GM12801 (cell line): ENCODE results near the gene SLC9A3.

ENCODE experiments used
- TF ChIP-seq, protein P1 (sequence below): IDR thresholded peaks from one replicate; pipeline ENCODE4 v1.5.1; 2011; ENCODE audit warnings: control low read depth; ENCODE audit not compliant: insufficient read length; ENCODE audit errors: extremely low read depth

The SLC9A3 gene

DNA sequence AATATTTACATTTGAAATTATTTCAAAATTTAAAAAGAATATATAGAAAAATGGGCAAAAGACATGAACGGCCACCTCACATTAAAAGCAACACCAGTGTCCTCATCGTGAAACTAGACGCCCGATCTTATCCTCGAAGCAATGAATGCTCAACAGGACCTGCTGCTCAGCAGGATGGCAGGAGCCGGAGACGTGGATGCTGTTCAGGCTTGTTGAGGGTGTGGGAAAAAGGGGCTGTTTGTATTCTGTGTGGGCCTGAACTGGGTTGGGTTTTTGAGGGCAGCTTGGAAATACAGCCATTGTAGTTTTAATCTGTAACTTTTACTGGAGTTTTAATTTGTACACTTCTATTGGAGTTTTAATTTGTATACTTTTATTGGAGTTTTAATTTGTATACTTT lies 60.9 kb downstream of the SLC9A3 start:
- TF ChIP-seq, protein P1, sequence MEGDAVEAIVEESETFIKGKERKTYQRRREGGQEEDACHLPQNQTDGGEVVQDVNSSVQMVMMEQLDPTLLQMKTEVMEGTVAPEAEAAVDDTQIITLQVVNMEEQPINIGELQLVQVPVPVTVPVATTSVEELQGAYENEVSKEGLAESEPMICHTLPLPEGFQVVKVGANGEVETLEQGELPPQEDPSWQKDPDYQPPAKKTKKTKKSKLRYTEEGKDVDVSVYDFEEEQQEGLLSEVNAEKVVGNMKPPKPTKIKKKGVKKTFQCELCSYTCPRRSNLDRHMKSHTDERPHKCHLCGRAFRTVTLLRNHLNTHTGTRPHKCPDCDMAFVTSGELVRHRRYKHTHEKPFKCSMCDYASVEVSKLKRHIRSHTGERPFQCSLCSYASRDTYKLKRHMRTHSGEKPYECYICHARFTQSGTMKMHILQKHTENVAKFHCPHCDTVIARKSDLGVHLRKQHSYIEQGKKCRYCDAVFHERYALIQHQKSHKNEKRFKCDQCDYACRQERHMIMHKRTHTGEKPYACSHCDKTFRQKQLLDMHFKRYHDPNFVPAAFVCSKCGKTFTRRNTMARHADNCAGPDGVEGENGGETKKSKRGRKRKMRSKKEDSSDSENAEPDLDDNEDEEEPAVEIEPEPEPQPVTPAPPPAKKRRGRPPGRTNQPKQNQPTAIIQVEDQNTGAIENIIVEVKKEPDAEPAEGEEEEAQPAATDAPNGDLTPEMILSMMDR = no peak

DNA sequence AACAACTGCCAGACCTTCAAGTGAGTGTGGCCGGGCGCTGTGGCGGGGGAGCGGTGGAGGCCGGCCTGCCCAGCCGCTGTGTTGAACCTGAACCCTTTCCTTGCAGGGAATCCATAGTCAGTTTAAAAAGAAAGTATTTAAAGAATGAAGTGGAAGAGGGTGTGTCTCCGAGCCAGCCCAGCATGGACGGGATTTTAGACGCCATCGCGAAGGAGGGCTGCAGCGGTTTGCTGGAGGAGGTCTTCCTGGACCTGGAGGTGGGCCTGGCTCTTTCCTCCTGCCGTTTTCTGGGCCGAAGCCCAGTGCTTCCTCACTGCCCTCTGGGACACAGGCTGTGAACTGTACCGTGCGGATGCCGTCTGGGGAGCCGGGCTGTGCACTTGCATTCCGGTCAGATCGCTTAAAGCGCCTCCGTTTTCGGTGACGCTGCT lies 62.2 kb downstream of the SLC9A3 start:
- TF ChIP-seq, protein P1 = no peak

DNA sequence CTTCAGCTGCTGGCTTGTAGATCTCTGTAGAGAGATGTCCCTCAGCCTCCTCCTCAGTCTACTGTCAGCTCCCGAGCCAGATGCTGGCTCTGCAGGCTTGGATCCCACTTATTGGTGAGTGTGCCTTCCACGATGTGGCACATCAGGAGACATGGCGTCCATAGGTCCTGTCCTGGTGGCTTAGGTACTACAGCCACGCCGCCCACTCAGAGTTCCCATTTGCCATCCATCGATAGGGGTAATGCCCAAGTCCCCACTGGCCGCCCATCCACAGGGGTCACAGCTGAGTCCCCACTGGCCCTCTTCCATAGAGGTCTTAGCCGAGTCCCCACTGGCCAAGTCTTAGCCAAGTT lies 64.0 kb downstream of the SLC9A3 start:
- TF ChIP-seq, protein P1 = no peak

DNA sequence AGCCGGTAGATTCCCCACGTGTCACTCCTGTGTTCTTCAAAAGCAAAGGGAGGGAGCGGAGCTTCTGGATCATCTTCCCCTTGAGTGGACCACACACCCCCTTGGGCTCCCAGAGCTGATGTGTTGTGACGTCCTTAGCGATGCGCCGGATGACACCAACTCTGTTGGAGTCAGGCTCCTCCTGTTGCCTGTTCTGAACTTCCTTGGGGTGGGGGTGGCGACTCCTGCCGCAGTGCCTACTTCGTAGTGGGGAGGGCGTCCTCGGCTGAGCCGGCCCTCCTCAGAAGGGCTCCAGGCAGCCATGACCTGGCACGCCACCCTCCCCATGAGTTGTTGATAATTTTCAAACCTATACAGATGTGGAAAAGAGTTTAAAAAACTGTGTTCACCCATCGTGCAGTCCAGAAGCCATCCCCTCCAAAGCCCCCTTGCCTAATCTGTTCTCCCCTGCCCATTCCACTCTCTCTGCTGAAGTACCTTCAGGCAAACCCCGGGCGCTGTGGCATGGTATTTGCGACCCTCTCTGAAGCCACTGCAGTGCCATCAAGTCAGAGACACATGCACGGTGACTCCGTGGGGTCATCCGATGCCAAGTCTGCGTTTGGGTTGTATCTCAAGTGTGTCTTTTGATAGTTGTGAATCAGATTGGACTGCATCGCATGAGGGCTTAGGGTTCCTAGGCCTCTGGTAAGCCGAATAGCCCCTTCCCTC lies 64.5 kb downstream of the SLC9A3 start:
- TF ChIP-seq, protein P1 = no peak

DNA sequence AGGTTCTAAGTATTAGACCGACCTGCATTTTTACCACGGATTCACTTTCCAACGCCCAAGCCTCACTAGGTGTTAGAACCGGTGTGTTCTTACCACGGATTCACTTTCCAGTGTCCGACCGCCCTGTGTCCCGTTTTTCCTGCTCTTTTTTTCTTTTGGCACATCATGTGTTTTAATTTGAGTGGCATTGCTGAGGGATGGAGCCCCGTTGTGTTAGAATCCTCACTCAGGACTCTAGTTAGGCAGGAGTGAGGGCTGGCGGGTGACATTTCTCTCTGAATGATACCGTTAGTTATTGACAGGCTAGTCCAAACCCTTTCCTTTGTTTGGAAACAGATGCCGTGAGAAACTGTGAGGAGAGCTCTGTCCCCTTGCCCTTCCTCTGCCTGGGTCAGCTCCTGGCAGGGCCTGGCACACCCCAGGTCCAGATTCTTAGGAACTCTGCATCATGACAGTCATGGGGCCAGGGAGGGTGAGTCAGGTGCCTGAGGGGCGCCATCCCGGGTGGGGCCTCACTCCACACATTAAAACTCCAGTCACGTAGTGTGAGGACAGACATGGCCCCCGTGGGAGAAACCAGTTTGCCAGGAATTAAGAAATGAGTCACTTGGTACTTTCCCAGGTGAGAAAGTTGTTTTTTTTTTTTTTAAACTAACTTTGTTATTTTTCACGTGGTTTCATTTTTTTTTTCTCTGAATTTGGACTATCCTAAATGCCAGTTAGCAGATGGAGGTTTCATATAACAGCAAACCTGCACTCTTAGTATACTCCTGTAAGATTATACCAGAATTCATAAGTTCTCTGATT lies 65.5 kb downstream of the SLC9A3 start:
- TF ChIP-seq, protein P1 = no peak

DNA sequence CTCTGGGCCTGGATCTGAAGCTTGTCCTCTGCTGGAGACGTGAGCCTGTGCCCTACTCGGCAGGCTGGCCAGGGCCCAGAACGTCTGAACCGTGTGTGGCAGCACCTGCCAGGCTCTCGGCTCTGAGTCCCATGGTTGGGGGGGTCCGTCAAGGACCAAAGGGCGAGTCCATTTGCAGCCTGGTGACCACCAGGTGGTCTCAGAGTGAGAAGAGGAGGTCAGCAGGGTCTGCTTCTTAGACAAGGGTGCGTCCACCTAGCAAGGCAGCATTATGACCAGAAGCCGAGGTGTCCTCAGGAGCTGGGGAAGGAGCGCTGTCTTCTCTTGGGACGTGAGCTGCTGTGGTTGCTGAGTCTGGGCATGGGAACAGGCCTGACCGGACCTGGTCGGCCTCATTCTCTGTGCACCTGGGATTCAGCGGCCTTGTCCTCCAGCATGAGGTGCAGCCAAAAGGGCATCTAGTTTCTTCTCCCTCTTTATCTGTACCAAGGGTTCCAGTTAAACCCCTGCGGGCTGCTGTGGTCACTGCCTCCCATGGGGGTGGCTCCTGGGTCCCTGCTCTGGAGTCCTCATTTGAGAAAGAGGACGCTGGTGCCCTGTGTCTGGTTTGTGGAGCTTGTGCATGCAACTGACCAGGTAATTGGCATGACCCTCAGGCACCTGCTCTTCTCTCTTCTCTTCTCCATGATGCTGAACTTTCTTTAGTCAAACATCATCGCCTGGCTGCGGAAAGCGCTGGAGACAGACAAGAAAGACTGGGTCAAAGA lies 66.9 kb downstream of the SLC9A3 start:
- TF ChIP-seq, protein P1 = no peak

DNA sequence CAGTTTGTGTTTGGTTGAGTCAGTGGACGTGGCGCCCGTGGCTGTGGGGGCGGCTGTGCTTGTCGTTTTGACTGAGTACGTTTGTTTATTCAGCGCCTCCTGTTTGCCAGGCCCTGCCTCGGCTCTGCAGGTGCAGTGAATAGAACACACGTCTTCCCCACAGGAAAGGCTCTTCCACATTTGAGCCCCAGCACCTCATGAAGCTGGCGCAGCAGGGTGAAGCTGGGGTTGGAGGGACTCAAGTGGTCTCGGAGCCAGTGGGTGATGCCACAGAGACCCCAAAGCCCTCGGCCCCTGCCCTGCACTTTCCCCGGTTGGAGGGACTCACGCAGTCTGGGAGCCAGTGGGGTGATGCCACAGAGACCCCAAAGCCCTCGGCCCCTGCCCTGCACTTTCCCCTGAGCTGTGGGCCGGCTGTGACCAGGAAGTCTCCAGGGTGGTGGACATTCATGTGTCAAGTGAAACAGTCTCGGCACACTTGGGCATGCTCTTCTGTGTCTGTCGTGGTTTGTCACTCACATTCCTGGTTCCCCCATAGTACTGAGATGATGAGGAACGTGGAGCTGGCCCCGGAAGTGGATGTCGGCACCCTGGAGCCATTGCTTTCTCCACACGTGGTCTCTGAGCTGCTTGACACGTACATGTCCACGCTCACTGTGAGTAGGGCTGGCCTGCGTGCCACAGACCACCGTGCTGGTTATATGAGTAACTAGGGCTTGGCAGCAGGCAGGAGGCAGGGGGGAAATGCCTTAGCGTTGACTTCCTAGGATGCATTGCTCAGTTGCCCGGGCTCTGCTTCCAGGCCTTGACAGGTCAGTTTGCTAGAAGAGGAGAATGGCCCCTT lies 67.7 kb downstream of the SLC9A3 start:
- TF ChIP-seq, protein P1 = no peak
